HG03558 (cell line): Measurements from ENCODE around the gene YJU2.

Source experiments
- ATAC-seq: cut with Tn5 transposase; IDR thresholded peaks from one replicate; pipeline ENCODE4 v1.9.1; 2021; ENCODE audit warnings: moderate number of reproducible peaks; ENCODE audit not compliant: unreplicated experiment; ENCODE audit errors: extremely low read depth

The YJU2 gene

DNA sequence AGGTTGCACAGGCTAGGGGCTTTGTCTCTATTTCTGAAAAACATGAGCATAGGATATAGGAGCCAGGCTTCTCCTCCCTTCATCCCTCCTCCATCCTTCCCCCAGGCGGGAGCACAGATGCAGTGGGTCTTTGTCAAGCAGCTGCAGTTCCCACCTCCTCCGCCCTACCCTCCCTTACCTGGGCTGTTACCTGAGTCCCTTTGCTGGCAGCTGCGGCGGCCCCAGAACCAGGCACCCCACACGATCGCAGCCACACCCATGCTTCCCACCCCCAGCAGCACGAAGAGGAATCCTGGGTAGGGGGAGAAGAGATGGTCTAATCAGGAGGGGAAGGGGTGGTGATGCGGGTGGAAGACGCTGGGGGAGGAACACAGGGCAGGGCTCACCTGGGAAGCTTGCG, 47.5 kb downstream of the YJU2 start:
- ATAC-seq = no peak

DNA sequence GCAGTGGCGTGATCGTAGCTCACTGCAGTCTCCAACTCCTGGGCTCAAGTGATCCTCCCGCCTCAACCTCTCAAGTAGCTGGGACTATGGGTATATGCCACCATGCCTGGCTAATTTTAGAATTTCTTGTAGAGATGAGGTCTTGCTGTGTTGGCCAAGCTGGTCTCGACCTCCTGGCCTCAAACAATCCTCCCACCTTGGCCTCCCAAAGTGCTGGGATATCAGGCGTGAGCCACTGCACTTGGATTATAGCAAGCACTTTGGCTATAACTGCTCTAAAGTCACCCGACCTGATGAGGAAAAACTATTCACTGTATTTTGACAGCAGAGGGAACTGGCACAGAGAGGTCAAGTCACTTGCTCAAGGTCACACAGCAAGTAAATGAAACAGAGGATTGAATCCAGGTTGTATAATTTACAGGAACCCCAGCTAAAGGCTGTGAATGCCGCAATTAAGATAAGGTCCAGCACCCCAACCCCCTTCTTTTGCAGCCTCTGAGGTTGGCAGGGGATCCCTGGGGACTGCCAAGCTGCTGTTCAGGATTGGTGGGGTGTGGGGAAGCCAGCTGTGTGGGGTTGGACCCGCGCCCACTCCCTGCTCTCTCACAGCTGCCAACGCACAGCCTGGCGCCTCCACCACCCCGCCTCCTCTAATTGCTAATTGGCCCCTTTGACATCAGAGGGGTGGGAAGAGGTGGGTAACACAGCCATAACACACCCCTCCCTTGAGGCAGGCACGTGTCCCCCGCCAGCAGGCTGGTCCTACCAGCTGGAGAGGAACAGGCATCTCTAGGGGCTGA, 49.3 kb downstream of the YJU2 start:
- no peak for ATAC-seq

DNA sequence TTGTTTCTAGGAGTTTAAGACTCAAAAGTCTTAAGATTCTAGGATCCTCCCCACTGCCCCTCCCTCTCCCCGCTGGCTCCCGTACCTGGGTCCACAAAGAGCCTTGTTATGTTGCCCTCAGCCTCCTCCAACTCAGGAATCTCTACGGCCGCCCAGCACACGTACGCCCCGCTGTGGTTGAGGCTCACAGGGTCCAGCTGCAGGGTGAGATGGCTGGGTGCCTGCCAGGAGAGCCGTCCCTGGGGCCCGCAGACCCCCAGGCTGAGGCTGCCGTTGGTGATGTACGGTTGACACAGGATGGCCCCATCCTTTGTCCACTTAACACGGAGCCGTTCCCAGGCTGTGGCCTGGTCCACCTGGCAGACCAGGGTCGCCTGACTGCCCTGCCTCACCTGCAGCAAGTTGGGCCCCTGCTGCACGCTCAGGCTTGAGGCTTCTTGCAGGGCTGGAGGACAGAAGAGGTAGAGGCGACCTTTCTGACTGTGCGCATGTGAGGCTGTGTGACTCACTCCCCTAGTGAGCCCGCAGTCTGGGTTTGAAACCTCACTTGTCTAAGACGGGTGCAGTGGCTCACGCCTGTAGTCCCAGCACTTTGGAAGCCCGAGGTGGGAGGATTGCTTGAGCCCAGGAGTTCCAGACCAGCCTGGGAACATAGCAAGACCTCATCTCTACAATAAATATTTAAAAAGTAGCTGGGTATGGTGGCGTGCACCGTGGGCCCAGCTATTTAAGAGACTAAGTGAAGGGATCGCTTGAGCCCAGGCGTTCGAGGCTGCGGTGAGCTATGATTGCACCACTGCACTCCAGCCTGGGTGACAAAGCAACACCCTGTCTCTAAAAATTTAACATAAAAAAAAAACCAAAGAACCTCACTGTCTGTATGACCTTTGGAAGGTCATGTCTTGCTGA, 51.3 kb downstream of the YJU2 start:
- ATAC-seq = no peak

DNA sequence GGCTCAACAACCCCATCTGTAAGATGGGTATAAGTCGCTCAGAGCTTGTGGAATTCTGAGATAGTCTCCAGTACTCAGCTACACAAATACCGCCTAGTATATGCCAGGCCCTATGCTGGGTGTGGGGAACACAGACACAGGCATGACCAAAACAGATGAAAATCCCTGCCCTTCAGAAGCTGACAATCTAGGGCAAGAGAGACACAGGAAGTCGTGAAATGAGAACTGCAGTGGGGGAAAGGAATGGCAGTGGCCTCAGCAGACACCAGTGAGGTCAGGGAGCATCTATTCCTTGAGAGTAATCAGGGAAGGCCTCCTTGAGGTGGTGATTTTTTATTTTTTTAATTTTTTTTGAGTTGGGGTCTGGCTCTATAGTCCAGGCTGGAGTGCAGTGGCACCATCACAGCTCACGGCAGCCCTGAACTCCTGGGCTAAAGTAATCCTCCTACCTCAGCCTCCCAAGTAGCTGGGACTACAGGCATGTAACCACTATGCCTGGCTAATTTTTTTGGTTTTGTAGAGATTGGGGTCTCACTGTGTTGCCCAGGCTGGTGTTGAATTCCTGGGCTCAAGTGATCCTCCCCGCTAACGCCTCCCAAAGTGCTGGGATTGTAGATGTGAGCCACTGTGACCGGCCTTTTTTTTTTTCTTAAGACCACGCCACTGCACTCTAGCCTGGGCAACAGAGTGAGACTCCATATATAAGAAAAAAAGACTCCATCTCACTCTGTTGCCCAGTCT, 52.1 kb downstream of the YJU2 start:
- no peak for ATAC-seq

DNA sequence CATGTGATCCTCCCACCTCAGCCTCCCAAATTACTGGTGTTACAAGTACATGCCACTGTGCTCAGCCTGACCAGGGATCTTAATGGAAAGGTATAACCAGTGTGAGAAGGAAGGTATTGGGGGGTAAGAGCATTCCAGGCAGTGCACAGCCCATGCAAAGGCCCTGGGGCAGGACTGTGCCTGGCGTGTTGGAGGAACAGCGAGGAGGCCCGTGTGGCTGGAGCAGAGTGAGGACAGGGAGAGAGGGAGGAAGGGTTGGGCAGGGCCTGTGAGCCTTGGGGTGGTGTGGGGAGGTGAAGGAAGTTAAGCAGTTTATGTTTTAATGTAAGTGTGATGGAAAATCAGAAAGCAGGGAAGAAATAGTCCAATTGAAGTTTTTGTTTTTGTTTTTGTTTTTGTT, 53.7 kb downstream of the YJU2 start:
- no peak for ATAC-seq

GRCh38 chr19:4301590-4302242, 54.8 kb downstream of the YJU2 start:
- no peak for ATAC-seq

- no peak for ATAC-seq
These were observed 55.4 kb downstream of the YJU2 start, which contains the start of gene TMIGD2 for GRCh38 chr19:4302243-4302640. Gene TMIGD2 (minus strand): TSS chr19:4302389. CDS start chr19:4302385, 4 bp downstream.

DNA sequence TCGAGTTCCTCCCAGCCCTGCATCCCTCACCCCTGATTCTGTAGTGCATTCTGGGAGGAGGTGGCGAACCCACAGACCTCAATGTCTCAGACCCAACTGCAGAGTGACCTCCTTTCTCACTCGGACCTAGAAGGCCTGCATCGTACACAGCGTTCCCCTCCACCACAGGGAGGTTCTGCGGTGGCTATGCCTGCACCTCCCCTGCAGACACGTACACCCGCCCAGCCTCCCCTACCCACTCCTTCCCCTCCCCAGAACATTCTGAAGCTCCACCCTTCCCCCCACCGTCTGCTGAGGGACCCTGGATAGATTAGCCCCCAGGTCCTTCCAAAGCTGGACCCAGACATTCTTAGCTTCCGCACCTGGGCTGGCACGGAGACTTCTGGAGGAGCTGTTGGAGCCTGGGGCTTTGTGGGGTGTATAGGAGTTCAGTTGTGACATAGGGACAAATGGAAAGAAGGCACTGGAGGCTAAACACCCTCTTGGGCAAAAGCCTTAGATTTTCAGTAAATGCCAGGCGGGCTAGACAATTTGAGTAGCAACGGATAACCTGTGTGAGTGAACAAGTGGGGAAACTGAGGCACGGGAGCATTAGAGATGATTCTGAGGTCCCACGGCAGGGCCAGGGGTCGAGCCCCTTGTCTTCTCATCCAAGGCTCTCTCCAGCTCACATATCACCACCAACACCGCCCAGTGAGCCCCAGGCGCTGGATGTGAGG, 57.1 kb downstream of the YJU2 start:
- ATAC-seq = no peak

DNA sequence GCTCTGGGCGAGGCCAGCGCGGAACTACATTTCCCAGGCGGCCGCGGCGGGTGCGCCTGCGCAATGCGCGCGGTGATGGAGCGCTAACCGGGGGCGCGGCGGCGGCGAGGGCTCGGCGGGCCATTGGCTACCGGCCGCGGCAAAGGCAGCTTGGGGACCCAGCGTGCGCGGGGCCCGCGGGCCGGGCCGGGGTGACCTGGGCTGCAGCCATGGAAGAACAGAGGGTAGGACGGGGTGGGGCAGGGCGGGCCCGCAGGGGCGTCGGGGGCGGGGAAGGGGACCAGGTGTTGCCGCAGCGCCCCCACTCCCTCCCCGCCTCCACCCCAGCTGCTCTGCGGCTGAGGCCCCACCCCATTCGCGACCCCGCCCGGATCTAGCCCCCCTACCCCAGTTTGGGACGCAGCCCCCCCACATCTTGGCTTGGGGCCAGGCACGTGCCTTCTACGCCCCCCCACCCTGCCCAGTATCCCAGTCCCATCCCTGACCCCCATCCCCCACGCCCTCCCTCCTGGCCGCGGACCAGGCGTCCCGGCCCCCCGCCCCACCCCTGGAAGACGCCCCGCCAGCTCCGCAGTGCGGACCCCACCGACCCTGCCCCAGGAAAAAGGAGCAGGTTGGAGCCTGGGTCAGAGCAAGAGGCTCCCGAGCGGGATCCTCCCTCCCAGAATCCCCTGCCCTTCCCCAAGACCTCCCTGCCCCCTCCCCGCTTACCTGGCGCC, 57.8 kb downstream of the YJU2 start, which contains the start of gene FSD1:
FSD1 (plus strand) TSS at position 61 of the 719 bp plus-strand sequence; CDS start at position 210, 149 bp downstream.
- ATAC-seq = no peak

DNA sequence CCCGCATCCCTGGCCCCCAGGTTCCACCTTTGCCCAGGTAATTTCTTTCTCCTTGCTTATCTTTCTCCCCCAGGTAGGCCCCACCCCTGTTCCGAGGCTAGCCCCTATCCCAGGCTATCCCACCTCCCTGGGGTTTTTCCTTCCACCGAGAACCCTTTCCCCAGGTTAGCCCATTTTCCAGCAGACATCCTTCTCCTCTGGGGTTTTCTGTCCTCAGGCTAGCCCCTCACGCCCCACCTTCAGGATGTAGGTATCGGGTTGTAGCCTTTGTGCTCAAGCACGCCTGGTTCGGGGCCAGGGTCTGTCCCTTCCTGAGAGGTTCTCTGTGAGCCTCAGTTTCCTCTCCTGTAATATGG, 58.4 kb downstream of the YJU2 start:
- no peak for ATAC-seq

DNA sequence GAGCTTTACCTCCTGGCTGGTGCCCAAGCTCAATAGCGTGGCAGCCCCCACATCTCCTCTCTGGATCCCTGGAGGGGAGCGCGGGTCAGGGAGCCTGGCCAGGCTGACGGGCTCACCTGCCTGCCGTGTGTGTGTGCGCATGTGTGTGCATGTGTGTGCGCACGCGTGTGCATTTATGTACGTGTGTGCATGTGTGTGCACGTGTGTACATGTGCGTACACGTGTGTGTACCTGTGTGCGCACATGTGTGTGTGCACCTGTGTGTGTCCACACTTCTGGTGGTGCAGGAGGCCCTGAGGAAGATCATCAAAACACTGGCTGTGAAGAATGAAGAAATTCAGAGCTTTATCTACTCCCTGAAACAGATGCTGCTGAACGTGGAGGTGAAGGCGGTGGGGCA, 58.8 kb downstream of the YJU2 start:
- ATAC-seq = no peak

- no peak for ATAC-seq
These were observed 63.6 kb downstream of the YJU2 start for GRCh38 chr19:4310247-4311121.

DNA sequence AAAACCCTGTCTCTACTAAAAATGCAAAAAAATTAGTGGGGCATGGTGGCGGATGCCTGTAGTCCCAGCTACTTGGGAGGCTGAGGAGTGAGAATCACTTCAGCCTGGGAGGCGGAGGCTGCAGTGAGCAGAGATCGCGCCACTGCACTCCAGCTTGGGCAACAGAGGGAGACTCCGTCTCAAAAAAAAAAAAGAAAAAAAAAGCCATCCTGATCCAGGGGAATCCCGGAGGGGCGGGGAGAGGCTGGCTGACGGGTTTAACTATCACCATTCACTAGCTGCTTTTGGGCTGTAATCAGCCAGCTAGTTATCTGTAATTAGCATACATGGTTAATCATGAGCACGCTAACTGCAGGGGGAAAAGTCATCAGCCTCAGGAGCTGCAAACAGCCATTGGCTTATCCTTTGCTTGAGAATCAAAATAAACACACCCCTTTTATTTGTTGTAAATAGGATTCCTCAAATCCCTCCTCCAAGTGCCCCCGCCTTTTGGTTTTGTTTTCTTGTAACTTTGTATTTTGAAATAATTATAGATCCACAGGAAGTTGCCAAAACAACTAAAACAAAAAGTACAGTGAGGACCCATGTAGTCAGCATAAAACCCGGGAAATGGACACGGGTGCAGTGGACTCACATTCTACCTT, 67.1 kb downstream of the YJU2 start:
- no peak for ATAC-seq

GRCh38 chr19:4316956-4317355, 70.1 kb downstream of the YJU2 start:
- no peak for ATAC-seq

DNA sequence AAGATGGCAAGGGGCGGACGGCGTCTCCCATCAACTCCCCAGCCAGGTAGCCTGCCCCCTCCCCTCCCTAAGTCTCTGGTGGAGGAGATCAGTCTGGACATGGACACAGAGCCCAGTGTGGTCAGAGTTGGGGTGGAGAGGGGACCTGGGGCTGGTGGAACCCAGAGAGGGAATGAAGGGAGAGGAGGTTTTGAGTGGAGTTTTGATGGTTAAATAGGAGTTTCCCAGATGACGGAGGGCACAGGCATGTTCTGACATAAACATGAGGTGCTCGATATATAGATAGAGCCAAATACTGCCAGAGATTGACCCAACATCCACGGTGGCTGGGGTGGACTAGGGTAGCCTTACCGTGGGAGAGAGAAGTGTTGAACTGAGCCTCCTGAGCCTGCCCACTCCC, 71.6 kb downstream of the YJU2 start:
- ATAC-seq = no peak
